Activated CD8-positive, alpha-beta memory T cell treated with anti-CD3 and anti-CD28 coated beads for 4 hours (primary cell): Measurements from ENCODE around the gene CHKA.

ENCODE experiments used
- DNase-seq, 2 donors: peaks; one replicate each; pipeline ENCODE4 v3.0.0-alpha.2; 2020; ENCODE audit warnings: low read depth in 2 of 2

CHKA gene

GRCh38 chr11:68014157-68014946 is 106.8 kb downstream of the CHKA start:
- no peak for DNase-seq

DNA sequence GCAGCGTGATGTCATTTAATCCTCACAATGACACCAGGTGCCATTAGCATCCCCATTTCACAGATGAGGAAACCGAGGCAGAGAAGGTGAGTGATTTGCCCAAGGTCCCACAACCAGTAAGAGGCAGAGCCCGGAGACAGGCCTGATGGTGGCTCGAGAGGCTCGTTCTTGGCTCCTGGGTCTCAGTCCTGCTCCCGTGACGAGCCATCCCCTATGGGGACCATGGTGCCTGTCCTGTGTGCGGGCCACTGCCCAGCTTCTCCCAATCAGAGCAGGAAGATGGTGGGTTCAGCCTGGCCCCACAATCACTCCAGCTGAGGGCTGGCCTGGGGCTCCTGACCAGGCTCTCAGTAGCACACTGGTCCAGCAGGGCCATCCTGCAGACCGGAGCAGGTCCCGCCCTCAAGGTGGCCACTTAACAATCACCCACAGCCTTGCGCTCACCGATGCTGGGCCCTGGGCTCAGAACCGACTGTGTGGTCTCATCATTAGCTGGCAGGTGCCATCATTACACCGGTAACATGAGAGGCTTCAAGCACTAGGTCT is 107.5 kb downstream of the CHKA start:
- no peak for DNase-seq

GRCh38 chr11:68012843-68013610 is 108.2 kb downstream of the CHKA start:
- no peak for DNase-seq

GRCh38 chr11:68012044-68012842 is 108.9 kb downstream of the CHKA start:
- DNase-seq: no peak

GRCh38 chr11:68011051-68011943 is 109.9 kb downstream of the CHKA start:
- no peak for DNase-seq

DNA sequence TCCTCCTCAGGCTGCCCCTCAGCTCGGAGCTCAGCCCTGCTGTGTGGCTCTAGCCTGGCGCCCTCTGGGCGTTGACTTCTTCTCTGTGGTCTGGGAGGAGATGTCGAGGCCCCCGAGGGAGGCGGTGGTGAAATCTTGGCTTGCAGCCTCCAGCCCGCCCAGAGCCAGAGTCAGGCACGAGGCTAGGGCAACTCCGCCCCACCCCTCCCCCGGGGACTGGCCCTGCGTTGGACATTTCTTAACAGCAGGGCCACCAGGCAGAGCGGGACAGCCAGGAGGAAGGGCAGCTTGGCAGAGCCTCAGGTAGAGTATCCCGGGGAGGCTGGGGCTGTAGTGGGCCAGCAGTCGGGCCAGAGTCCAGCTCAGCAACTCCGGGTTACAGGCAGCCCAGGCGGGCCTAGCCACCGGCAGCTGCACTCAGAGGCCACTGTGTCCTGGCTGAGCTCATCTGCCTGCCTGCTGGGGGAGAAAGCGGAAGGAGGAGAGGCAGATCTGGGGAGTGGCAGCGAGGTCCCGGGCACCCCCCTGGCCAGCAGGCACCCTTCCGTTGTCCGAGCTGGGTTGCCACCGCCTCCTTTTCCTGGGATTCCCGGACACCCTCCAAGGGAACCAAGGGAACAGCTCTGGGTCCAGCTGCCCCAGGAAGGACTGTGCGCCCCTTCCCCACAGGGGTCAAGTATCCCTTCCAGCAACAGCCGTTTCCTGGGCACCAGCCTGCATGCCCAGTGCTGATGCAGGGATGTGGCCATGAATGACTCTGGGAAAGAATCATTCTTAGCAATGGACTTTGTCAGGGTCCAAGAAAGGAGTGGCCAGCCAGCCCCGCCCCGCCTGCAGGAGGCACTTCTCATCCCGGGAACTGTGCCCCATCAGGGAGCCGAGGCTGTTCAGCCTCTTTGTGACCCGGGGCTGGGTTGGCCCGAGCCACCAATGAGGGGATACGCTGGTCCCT is 110.8 kb downstream of the CHKA start, which contains the start of gene ALDH3B1:
TSS of gene ALDH3B1 (plus strand) at position 238 of the 952 bp plus-strand sequence. CDS start 4,971 bp downstream, outside the sequence.
- no peak for DNase-seq

DNA sequence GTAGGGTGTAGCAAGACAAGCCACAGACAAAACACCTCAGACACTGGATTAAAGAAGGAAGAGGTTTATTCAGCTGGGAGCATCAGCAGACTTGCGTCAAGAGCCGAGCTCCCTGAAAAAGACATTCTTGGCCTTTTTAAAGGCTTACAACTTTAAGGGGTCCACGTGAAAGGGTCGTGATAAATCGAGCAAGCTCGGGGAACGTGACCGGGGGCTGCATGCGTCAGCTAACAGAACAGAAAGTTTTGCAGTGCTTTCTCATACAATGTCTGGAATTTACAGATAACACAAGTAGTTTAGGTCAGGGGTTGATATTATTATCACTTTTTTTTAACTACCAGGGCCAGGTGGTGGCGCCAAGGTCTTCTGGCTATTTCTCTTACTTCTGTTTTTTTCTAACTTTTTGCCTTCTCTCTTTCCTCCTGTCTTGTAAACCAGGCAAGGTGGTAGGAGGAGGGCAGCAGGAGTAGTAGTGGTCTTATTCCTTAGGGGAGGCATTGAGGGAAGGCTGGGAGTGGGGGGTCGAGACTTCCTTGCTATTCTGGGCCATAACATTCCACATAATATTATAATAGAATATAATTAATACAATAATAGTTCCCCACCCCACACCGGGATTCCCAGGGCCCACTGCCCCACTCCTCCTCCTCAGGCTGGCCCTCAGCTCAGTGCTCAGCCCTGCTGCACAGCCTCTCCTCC is 111.6 kb downstream of the CHKA start:
- DNase-seq: no peak

- DNase-seq: no peak
These were observed 112.5 kb downstream of the CHKA start for GRCh38 chr11:68008381-68009337.

DNA sequence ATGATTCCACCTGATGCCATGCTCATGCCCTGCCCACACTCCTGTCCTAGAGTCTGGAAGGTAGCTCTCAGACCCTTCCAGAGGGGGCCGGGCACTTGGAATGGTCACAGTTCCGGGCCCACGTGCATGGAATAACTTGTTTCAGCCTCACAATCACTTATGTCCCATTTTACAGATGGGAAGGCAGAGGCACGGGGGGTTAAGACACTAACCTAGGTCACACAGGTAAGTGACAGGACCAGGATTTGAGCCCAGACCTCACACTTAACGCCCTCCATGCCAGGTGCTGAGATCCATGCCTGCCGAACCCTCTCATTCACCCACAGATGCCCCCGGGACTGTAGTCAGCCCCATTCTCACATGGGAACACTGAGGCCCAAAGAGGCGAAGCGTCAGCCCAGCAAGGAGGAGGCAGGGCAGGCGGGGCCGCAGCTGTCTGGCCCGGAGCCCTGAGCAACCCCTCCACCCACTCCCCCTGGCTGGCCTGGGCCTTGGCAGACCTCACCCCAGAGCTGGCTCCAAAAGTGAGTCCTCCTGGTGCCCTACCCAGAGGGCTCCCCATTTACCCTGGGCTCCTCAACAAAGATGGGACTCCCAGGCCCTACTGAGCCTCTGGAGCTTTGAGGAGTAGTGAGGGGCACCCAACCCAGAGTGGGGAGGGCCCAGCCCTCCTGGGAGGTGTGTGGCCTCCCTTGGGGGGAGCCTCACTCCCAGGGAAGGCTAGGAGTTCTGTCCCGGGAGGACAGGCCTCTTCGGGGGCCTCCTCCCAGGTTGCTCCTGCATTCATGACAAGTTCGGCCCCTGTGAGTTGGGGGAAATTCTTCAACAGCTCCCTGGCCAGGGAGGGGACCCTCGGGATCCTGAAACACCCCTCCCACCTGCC is 113.4 kb downstream of the CHKA start:
- no peak for DNase-seq

DNA sequence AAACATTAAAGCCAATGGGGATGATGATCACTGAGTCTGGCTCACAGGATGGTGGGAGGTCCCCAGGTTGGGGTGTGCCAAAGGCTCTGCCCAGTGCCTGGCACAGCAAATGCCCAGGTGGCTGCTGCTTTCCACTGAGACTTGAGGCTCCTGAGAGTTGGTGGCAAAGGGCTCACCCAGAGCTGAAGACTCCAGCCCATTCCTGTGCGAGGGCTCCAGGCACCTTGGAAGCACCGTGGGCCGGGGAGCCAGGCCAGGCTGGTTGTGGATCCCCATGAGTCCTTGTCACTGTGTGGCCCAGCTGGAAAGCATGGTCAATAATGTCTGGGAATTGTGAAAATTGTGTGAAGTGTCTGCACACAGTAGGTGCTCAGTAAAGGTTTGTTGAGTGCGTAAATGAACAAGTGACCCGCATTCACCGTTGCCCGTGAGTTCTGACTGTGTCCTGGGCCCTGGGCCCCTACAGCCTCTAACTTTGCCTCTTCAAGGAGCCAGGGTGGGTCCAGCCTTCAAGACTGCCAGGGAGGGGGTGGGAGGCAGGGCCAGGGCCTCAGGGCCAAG is 114.5 kb downstream of the CHKA start:
- DNase-seq: no peak

DNA sequence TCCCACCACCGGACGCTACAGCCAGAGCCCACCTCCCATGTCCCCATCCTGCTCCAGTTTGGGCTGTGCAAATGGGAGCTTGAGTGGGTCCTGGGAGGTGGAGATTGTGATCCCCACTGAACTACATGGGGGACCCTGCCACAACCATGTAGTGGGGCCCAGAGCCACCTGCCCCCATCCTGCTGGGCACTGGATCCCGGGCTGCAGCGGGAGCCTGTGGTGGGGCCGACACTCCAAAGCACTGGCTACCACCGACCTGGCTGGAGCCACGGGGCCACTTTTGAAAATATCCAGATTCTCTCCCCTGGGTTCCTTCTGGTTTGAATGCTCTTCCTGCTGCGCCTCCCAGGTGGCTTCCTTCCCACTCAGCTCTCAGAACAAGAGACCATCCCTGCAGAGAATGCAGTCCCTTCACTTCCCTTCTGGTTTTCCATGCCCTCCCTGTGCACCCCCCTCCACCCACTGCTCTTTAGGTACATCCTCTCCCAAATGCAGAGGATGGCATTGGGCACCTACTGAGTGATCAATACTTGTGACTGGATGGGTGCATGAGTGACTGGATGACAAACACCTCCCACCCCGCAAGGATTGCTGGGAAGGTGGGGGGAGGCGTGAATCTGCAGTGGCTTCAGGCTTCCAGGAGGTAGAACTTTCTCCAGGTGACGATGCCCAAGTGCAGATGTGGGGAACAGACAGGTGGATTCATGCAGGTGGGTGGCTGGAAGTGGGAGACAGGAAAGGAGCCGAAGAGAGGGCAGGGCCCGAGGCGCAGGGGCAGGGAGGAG is 116.4 kb downstream of the CHKA start:
- no peak for DNase-seq

DNA sequence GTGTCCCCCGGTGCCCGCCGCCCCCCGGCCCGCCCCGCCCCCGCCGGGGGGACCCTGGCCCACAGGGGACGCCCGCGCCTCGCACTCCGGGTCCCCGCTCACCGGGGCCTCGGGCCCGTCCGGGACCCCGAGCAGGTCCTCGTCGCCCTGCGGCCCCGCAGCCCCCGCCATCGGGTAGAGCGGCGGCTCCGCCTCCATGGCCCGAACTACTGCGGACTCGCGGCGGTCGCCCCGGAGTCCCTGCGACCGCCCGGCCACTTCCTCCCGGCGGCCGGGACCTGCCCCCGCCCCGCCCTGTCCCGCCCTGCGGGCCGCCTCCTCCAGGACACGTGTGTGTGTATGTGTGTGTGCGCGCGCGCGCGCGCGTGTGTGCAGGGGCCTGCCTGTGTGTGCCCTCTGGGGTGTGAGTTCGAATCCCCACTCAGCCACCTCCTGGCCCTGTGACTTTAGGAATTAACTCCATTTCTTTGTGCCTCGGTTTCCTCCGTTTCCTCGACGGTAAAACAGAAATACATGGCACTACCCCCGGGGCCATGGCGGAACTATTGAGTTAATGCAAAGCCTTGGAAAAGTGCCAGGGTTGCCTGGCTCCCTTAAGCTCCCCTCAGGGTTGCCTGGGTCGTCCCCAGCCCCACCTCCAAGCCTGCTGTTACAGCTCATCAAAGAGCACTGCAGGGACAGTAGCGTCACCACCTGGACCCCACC is 117.2 kb downstream of the CHKA start, which contains the start of gene UNC93B1:
TSS of gene UNC93B1 (minus strand) at position 252 of the 705 bp plus-strand sequence. CDS start at position 198, 54 bp downstream.
- peak; percentile 48 to 55 for DNase-seq

DNA sequence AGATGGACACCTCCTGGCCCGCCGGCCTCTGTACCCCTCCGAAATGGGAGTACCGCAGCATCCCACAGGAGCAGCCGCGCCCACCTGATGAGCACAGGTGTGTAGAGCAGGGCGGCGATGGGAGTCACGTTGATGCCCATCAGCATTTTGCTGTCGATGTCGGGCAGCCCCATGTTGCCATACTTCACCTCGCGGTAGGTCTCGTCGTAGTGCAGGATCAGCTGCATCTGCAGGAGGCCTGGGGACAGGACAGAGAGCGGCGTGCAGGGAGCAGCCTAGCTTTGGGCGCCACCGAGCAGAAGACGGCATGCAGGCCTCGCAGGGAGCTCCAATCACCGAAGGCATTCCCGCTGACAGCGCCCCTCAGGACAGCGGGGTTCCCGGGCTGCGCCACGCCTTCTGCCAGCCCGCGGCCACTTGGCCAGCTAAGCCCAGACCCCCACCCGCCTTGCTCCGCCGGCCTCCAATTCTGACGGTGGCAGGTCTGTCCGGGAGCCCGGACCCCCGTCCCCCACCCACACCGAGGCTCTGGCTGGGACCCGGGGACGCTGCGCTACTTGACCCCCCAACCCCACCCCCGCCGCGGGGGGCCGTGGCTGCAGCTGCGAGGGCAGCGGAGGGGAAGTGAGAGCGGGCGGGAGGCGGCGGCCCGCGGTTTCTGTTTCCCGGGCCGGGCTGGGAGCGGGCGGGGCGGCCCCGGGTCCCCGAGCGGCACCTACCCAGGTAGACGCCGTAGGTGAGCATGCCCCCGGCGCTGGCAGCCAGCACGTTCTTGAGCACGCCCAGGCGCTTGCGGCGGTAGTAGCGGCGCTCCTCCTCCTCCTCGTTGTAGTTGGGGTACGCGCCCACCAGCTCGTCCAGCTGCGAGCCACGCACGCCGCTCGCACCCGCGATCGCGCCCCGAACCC is 118.0 kb downstream of the CHKA start:
- DNase-seq: peak in 1 of 2 donors; percentile 31
